Brain microvascular endothelial cell (primary cell): Measurements from ENCODE around the gene GNAL.
A peak's percentile ranks its signal among the peaks of the same experiment; 100 is the strongest.
"Not testable (repeated sequence)": the region's sequence is repeated elsewhere in the genome, so short reads cannot be mapped to it uniquely, and the experiment has no call there.

Experiments used
- DNase-seq: peaks from one replicate; pipeline ENCODE4 v3.0.0-alpha.2; 2020
- H3K27ac ChIP-seq: fragments of 250-450 bp; sonication (Bioruptor Pico); 2 replicates; pipeline ENCODE4 v1.5.1; 2020; ENCODE audit warnings: mild to moderate bottlenecking, moderate library complexity
- H3K27me3 ChIP-seq: fragments of 250-450 bp; sonication (Bioruptor Pico); replicated peaks from 2 replicates; pipeline ENCODE4 v1.5.1; 2020; ENCODE audit warnings: mild to moderate bottlenecking
- H3K36me3 ChIP-seq: fragments of 250-450 bp; sonication (Bioruptor Pico); replicated peaks from 2 replicates; pipeline ENCODE4 v1.5.1; 2020; ENCODE audit warnings: mild to moderate bottlenecking
- H3K4me3 ChIP-seq: 2 replicates; pipeline ENCODE4 v1.5.1; 2011; ENCODE audit warnings: low read depth, mild to moderate bottlenecking, control low read depth, low read length, moderate library complexity
- CTCF ChIP-seq: IDR thresholded peaks from 2 replicates; pipeline ENCODE4 v1.5.1; 2011; ENCODE audit warnings: low read depth, mild to moderate bottlenecking, moderate library complexity, low read length, control low read depth, inconsistent platforms; ENCODE audit errors: missing control alignments
- in situ Hi-C: cut with HindIII; loops from 2 replicates; pipeline ENCODE4 v1.10.0; 2017; ENCODE audit warnings: low sequenced_read_pairs, low pct_ligation_motif_present

Gene GNAL

GRCh38 chr18:11688972-11689668 lies at the start of gene GNAL:
Gene GNAL, plus strand, starts transcription at chr18:11689264. Its CDS starts 300 bp downstream, at chr18:11689564.
- peak; percentile 68 for DNase-seq
- in situ Hi-C loops, result no loop called here
- H3K27me3 ChIP-seq, result no peaks in the 10 kb centered on the region

GRCh38 chr18:11647310-11647709 lies 41.8 kb upstream of the GNAL start:
- H3K27ac ChIP-seq, in situ Hi-C loops, H3K27me3 ChIP-seq, H3K4me3 ChIP-seq, DNase-seq, H3K36me3 ChIP-seq: not testable (repeated sequence)

More at GRCh38 chr18:11688972-11689668, at the start of gene GNAL:
- H3K4me3 ChIP-seq, result peak within 1 kb of the TSS; percentile 52
- H3K36me3 ChIP-seq, result no peaks in the 10 kb centered on the region
- no peak within 1 kb of the TSS for H3K27ac ChIP-seq
- TF ChIP-seq CTCF, result no peak

- DNase-seq, H3K4me3 ChIP-seq, H3K27me3 ChIP-seq, H3K36me3 ChIP-seq, H3K27ac ChIP-seq, in situ Hi-C loops: not testable (repeated sequence)
Observed at GRCh38 chr18:11647804-11648203, 41.3 kb upstream of the GNAL start.

GRCh38 chr18:11649839-11650238 lies 39.2 kb upstream of the GNAL start:
- no peak for DNase-seq
- in situ Hi-C loops, result no loop called here
- no peak overlapping the region for H3K27ac ChIP-seq
- peaks cover 2% of the 10 kb centered on the region for H3K27me3 ChIP-seq
- H3K4me3 ChIP-seq, result no peak overlapping the region
- TF ChIP-seq CTCF, result no peak
- no peaks in the 10 kb centered on the region for H3K36me3 ChIP-seq

- Histone ChIP-seq H3K4me3 (no peak overlapping the region), H3K27ac (no peak overlapping the region), H3K27me3 (peaks cover 2% of the 10 kb centered on the region), H3K36me3 (no peaks in the 10 kb centered on the region)
- in situ Hi-C loops, result no loop called here
- no peak for DNase-seq
- TF ChIP-seq CTCF, result no peak
Observed at GRCh38 chr18:11651899-11652298, 37.2 kb upstream of the GNAL start.

GRCh38 chr18:11653521-11653920 lies 35.5 kb upstream of the GNAL start:
- DNase-seq, result no peak
- no peak overlapping the region for H3K4me3 ChIP-seq
- peaks cover 2% of the 10 kb centered on the region for H3K27me3 ChIP-seq
- H3K36me3 ChIP-seq, result no peaks in the 10 kb centered on the region
- no peak overlapping the region for H3K27ac ChIP-seq
- in situ Hi-C loops, result no loop called here
- no peak for TF ChIP-seq CTCF
